ENCODE measurements around the gene DYTN. TPM values are rescaled to one million over a fixed set of nuclear protein-coding genes. Genes with fewer than 3 reads are reported as not detected.

DYTN gene
- total RNA-seq, 2 donors from 2014 or later: not detected

GRCh38 chr2:206642075-206643025 lies 75.8 kb downstream of the DYTN start, which contains the start of gene FAM237A:
Gene FAM237A (plus strand): TSS chr2:206642487. CDS start chr2:206644237, 1,750 bp downstream.
- DNase-seq (ENCODE audit: low spot score in 2 of 2): peak in 1 of 2 donors; percentile 19
- peak in 1 of 2 donors; percentile 34 for ATAC-seq
- peaks cover 0 to 4% of the 10 kb centered on the region in 2 donors for H3K36me3 Mint-ChIP-seq
- no peaks in the 10 kb centered on the region for H3K9me3 Mint-ChIP-seq
- H3K27ac Mint-ChIP-seq: no peak within 1 kb of the TSS

GRCh38 chr2:206641226-206641625 lies 77.0 kb downstream of the DYTN start:
- Mint-ChIP-seq H3K27ac (no peak overlapping the region), H3K36me3 (peaks cover 0 to 4% of the 10 kb centered on the region in 2 donors), H3K9me3 (no peaks in the 10 kb centered on the region)
- ATAC-seq: no peak
- no peak for DNase-seq (ENCODE audit: low spot score in 2 of 2)

- peaks cover 0 to 4% of the 10 kb centered on the region in 2 donors for H3K36me3 Mint-ChIP-seq
- ATAC-seq: no peak
Measured at GRCh38 chr2:206639636-206640035, 78.6 kb downstream of the DYTN start.

GRCh38 chr2:206635015-206635414 lies 83.2 kb downstream of the DYTN start:
- DNase-seq (ENCODE audit: low spot score in 2 of 2): no peak
- H3K27ac Mint-ChIP-seq: no peak overlapping the region
- H3K9me3 Mint-ChIP-seq: no peaks in the 10 kb centered on the region
- H3K36me3 Mint-ChIP-seq: no peaks in the 10 kb centered on the region
- ATAC-seq: no peak

More at GRCh38 chr2:206639636-206640035, 78.6 kb downstream of the DYTN start:
- H3K9me3 Mint-ChIP-seq: no peaks in the 10 kb centered on the region
- DNase-seq (ENCODE audit: low spot score in 2 of 2): no peak
- no peak overlapping the region for H3K27ac Mint-ChIP-seq

- H3K27ac Mint-ChIP-seq: no peak overlapping the region
- DNase-seq (ENCODE audit: low spot score in 2 of 2) (no peak), ATAC-seq (no peak)
- no peaks in the 10 kb centered on the region for H3K36me3 Mint-ChIP-seq
- no peaks in the 10 kb centered on the region for H3K9me3 Mint-ChIP-seq
Measured at GRCh38 chr2:206631340-206631739, 86.9 kb downstream of the DYTN start.

- DNase-seq (ENCODE audit: low spot score in 2 of 2) (no peak), ATAC-seq (no peak)
- Mint-ChIP-seq H3K36me3 (no peaks in the 10 kb centered on the region), H3K9me3 (no peaks in the 10 kb centered on the region), H3K27ac (no peak overlapping the region)
Measured at GRCh38 chr2:206627632-206628031, 90.6 kb downstream of the DYTN start.

- Mint-ChIP-seq H3K36me3 (no peaks in the 10 kb centered on the region), H3K27ac (no peak overlapping the region), H3K9me3 (no peaks in the 10 kb centered on the region)
- ATAC-seq (no peak), DNase-seq (ENCODE audit: low spot score in 2 of 2) (no peak)
Measured at GRCh38 chr2:206626108-206626507, 92.1 kb downstream of the DYTN start.

- ATAC-seq (no peak), DNase-seq (ENCODE audit: low spot score in 2 of 2) (no peak)
- Mint-ChIP-seq H3K27ac (no peak overlapping the region), H3K9me3 (no peaks in the 10 kb centered on the region), H3K36me3 (no peaks in the 10 kb centered on the region)
Measured at GRCh38 chr2:206619011-206619410, 99.2 kb downstream of the DYTN start.

GRCh38 chr2:206616151-206616550 lies 102.0 kb downstream of the DYTN start:
- Mint-ChIP-seq H3K9me3 (no peaks in the 10 kb centered on the region), H3K27ac (no peak overlapping the region), H3K36me3 (no peaks in the 10 kb centered on the region)
- DNase-seq (ENCODE audit: low spot score in 2 of 2): no peak
- ATAC-seq: no peak

- ATAC-seq: no peak
- H3K27ac Mint-ChIP-seq: no peak overlapping the region
- no peak for DNase-seq (ENCODE audit: low spot score in 2 of 2)
- no peaks in the 10 kb centered on the region for H3K9me3 Mint-ChIP-seq
- H3K36me3 Mint-ChIP-seq: no peaks in the 10 kb centered on the region
Measured at GRCh38 chr2:206615417-206616089, 102.6 kb downstream of the DYTN start.

- DNase-seq (ENCODE audit: low spot score in 2 of 2) (no peak), ATAC-seq (no peak)
- H3K36me3 Mint-ChIP-seq: no peaks in the 10 kb centered on the region
- H3K27ac Mint-ChIP-seq: no peak overlapping the region
- H3K9me3 Mint-ChIP-seq: no peaks in the 10 kb centered on the region
Measured at GRCh38 chr2:206614811-206615210, 103.4 kb downstream of the DYTN start.

GRCh38 chr2:206611736-206612135 lies 106.5 kb downstream of the DYTN start:
- Mint-ChIP-seq H3K27ac (no peak overlapping the region), H3K9me3 (no peaks in the 10 kb centered on the region), H3K36me3 (no peaks in the 10 kb centered on the region)
- DNase-seq (ENCODE audit: low spot score in 2 of 2): no peak
- no peak for ATAC-seq

GRCh38 chr2:206611191-206611590 lies 107.0 kb downstream of the DYTN start:
- H3K27ac Mint-ChIP-seq: no peak overlapping the region
- no peak for DNase-seq (ENCODE audit: low spot score in 2 of 2)
- no peak for ATAC-seq

GRCh38 chr2:206610451-206610850 lies 107.7 kb downstream of the DYTN start:
- DNase-seq (ENCODE audit: low spot score in 2 of 2) (no peak), ATAC-seq (no peak)
- no peaks in the 10 kb centered on the region for H3K36me3 Mint-ChIP-seq
- H3K27ac Mint-ChIP-seq: no peak overlapping the region
- H3K9me3 Mint-ChIP-seq: no peaks in the 10 kb centered on the region

More at GRCh38 chr2:206611191-206611590, 107.0 kb downstream of the DYTN start:
- Mint-ChIP-seq H3K9me3 (no peaks in the 10 kb centered on the region), H3K36me3 (no peaks in the 10 kb centered on the region)

GRCh38 chr2:206603243-206603642 lies 115.0 kb downstream of the DYTN start:
- DNase-seq (ENCODE audit: low spot score in 2 of 2) (no peak), ATAC-seq (no peak)
- Mint-ChIP-seq H3K36me3 (no peaks in the 10 kb centered on the region), H3K9me3 (no peaks in the 10 kb centered on the region), H3K27ac (no peak overlapping the region)
